ENCODE results near the gene IL2RG. TPM values are rescaled to one million over a fixed set of nuclear protein-coding genes. Genes with fewer than 3 reads are reported as not detected.

Gene IL2RG
- total RNA-seq, 2 donors from 2014 or later, result 4.9 to 14.2 TPM

DNA sequence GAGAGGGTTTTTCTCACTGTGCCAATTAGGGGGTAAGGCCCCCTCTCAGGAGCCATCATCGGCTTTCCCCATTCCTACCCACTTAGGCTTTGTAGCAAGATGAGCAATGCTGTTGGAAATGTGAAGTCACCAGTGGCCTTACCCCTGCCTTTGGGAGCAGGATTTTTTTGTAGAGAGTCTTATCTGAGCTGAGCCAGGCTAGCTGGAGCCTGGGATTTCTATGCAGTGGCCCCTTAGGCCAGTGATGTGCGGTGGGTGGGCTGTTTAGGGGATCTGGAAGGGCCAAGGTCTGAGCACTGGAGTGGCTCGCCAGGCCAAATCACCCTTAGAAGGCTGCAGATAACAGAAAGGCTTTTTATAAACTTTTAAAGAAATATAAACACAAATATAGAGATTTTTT is 9.1 kb downstream of the IL2RG start:
- H3K27me3 ChIP-seq (replicated peaks; ENCODE audit: insufficient read depth), result no peaks in the 10 kb centered on the region
- no peak overlapping the region for H3K27ac ChIP-seq
- H3K9me3 ChIP-seq, result no peaks in the 10 kb centered on the region
- no peak for ATAC-seq (ENCODE audit: insufficient number of reproducible peaks, low FRiP score, low read depth)
- H3K36me3 ChIP-seq, result no peaks in the 10 kb centered on the region
- TF ChIP-seq CTCF (IDR thresholded peaks at IDR 0.05), result no peak
- no peak for DNase-seq (ENCODE audit: low spot score)
- H3K4me1 ChIP-seq (ENCODE audit: control insufficient read depth in 1 of 2, low read depth in 2 of 2), result no peaks in the 10 kb centered on the region
- no peak overlapping the region for H3K4me3 ChIP-seq

DNA sequence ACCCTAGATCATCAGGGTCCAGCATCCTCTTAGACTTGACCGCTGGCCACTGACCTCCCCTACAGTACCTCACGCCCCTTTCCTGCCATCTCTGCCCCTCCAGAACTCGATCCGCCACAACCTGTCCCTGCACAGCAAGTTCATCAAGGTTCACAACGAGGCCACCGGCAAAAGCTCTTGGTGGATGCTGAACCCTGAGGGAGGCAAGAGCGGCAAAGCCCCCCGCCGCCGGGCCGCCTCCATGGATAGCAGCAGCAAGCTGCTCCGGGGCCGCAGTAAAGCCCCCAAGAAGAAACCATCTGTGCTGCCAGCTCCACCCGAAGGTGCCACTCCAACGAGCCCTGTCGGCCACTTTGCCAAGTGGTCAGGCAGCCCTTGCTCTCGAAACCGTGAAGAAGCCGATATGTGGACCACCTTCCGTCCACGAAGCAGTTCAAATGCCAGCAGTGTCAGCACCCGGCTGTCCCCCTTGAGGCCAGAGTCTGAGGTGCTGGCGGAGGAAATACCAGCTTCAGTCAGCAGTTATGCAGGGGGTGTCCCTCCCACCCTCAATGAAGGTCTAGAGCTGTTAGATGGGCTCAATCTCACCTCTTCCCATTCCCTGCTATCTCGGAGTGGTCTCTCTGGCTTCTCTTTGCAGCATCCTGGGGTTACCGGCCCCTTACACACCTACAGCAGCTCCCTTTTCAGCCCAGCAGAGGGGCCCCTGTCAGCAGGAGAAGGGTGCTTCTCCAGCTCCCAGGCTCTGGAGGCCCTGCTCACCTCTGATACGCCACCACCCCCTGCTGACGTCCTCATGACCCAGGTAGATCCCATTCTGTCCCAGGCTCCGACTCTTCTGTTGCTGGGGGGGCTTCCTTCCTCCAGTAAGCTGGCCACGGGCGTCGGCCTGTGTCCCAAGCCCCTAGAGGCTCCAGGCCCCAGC is 10.5 kb downstream of the IL2RG start:
- ATAC-seq (ENCODE audit: insufficient number of reproducible peaks, low FRiP score, low read depth), result no peak
- no peaks in the 10 kb centered on the region for H3K4me1 ChIP-seq (ENCODE audit: control insufficient read depth in 1 of 2, low read depth in 2 of 2)
- H3K4me3 ChIP-seq, result no peak overlapping the region
- H3K9me3 ChIP-seq, result no peaks in the 10 kb centered on the region
- no peak for DNase-seq (ENCODE audit: low spot score)
- no peaks in the 10 kb centered on the region for H3K27me3 ChIP-seq (replicated peaks; ENCODE audit: insufficient read depth)
- no peaks in the 10 kb centered on the region for H3K36me3 ChIP-seq
- no peak overlapping the region for H3K27ac ChIP-seq
- no peak for TF ChIP-seq CTCF (IDR thresholded peaks at IDR 0.05)

DNA sequence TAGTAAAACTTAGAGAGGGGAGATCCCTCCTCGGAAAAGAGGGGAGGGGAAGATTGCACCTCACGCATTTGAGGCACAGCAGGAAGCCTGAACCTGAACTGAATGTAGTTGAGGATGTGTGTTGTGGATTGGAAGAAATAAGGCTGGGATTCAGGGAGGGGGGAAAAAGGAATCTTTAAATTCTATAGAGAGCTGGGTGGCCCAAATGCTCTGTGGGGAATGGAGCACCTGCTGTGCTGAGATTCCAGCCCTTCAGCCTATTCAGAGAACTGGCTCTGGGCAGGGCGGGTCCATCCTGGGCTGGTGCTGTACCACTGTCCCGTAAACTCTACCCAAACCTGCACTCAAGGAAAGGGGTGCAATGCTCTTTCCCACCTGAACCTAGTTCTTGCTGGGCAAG is 11.6 kb downstream of the IL2RG start:
- Histone ChIP-seq H3K4me1 (ENCODE audit: control insufficient read depth in 1 of 2, low read depth in 2 of 2) (peaks cover 0 to 4% of the 10 kb centered on the region in 2 donors), H3K27ac (no peak overlapping the region), H3K36me3 (no peaks in the 10 kb centered on the region), H3K9me3 (no peaks in the 10 kb centered on the region), H3K4me3 (no peak overlapping the region), H3K27me3 (replicated peaks; ENCODE audit: insufficient read depth) (no peaks in the 10 kb centered on the region)
- ATAC-seq (ENCODE audit: insufficient number of reproducible peaks, low FRiP score, low read depth) (no peak), DNase-seq (ENCODE audit: low spot score) (no peak)
- TF ChIP-seq CTCF (IDR thresholded peaks at IDR 0.05), result no peak

- no peak for DNase-seq (ENCODE audit: low spot score)
- TF ChIP-seq CTCF (IDR thresholded peaks at IDR 0.05), result no peak
Observed at GRCh38 chrX:71098951-71099506, 12.3 kb downstream of the IL2RG start.

DNA sequence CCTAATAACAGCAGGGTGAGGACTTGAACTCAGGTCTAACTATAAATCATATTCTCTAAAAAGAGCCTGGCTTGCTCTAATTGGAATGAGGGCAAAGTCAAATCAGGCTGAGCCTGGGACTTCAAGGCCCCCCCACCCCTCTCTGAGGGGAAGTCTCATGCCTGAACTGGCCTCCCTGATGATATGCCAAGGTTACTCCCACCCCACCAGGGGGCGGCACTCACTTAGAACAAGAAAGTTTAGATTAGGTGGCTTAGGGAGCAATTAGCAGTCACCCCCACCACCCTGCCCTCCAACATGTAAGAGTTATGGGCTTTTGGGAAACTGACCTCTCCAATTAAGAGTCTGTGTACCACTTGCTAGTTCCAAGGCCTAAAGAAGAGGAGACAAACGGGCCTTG is 13.1 kb downstream of the IL2RG start:
- Histone ChIP-seq H3K27ac (no peak overlapping the region), H3K4me3 (no peak overlapping the region), H3K36me3 (no peaks in the 10 kb centered on the region), H3K27me3 (replicated peaks; ENCODE audit: insufficient read depth) (no peaks in the 10 kb centered on the region), H3K4me1 (ENCODE audit: control insufficient read depth in 1 of 2, low read depth in 2 of 2) (peaks cover 0 to 4% of the 10 kb centered on the region in 2 donors), H3K9me3 (no peaks in the 10 kb centered on the region)
- peak; percentile 24 for TF ChIP-seq CTCF (IDR thresholded peaks at IDR 0.05)
- ATAC-seq (ENCODE audit: insufficient number of reproducible peaks, low FRiP score, low read depth), result no peak
- DNase-seq (ENCODE audit: low spot score), result peak; percentile 15

More at GRCh38 chrX:71098951-71099506, 12.3 kb downstream of the IL2RG start:
- no peak overlapping the region for H3K4me3 ChIP-seq
- ATAC-seq (ENCODE audit: insufficient number of reproducible peaks, low FRiP score, low read depth), result no peak
- H3K9me3 ChIP-seq, result no peaks in the 10 kb centered on the region
- no peak overlapping the region for H3K27ac ChIP-seq
- peaks cover 0 to 4% of the 10 kb centered on the region in 2 donors for H3K4me1 ChIP-seq (ENCODE audit: control insufficient read depth in 1 of 2, low read depth in 2 of 2)
- H3K27me3 ChIP-seq (replicated peaks; ENCODE audit: insufficient read depth), result no peaks in the 10 kb centered on the region
- no peaks in the 10 kb centered on the region for H3K36me3 ChIP-seq

Measured in thoracic aorta (tissue), 2 donors.